ENCODE measurements around the gene PHGDH. TPM values are rescaled to one million over a fixed set of nuclear protein-coding genes. Genes with fewer than 3 reads are reported as not detected.

The PHGDH gene
- total RNA-seq: 10 to 100 TPM; 16.5 to 56.3 (median 42.9) TPM

DNA sequence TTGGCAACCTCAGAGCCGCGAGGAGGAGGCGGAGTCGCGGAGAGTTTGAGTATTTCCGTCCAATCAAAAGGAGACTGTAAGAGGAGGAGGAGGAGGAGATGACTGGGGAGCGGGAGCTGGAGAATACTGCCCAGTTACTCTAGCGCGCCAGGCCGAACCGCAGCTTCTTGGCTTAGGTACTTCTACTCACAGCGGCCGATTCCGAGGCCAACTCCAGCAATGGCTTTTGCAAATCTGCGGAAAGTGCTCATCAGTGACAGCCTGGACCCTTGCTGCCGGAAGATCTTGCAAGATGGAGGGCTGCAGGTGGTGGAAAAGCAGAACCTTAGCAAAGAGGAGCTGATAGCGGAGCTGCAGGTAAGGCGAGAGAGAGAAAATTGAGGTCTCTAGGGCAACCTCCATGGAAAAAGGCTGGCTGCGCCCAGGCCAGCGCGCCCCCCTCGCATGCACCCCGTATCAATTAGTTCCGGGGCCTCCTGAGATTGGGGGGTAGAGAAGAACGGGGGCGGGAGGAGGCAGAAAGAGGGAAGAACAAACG, at the start of gene PHGDH:
PHGDH (plus strand) TSS at position 131 of the 538 bp plus-strand sequence; CDS start at position 220, 89 bp downstream.
- no peaks in the 10 kb centered on the region for H3K9me3 ChIP-seq
- H3K27me3 ChIP-seq: no peaks in the 10 kb centered on the region
- TF ChIP-seq EP300 (IDR thresholded peaks at IDR 0.05): peak in 1 of 2 donors; percentile 51
- peak in 1 of 2 donors; percentile 52 for TF ChIP-seq POLR2A (IDR thresholded peaks at IDR 0.05)
- TF ChIP-seq, protein P1, sequence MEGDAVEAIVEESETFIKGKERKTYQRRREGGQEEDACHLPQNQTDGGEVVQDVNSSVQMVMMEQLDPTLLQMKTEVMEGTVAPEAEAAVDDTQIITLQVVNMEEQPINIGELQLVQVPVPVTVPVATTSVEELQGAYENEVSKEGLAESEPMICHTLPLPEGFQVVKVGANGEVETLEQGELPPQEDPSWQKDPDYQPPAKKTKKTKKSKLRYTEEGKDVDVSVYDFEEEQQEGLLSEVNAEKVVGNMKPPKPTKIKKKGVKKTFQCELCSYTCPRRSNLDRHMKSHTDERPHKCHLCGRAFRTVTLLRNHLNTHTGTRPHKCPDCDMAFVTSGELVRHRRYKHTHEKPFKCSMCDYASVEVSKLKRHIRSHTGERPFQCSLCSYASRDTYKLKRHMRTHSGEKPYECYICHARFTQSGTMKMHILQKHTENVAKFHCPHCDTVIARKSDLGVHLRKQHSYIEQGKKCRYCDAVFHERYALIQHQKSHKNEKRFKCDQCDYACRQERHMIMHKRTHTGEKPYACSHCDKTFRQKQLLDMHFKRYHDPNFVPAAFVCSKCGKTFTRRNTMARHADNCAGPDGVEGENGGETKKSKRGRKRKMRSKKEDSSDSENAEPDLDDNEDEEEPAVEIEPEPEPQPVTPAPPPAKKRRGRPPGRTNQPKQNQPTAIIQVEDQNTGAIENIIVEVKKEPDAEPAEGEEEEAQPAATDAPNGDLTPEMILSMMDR (IDR thresholded peaks at IDR 0.05): no peak
- WGBS, 2 donors: 1% methylated on average over 27 of the region's 27 CpGs
- H3K4me3 ChIP-seq: peak within 1 kb of the TSS; percentile 49 to 73 (median 64)
- H3K36me3 ChIP-seq: no peaks in the 10 kb centered on the region
- H3K27ac ChIP-seq: peak within 1 kb of the TSS; percentile 67 to 88 (median 78)
- peaks cover 0 to 37% (median 13%) of the 10 kb centered on the region in 4 donors for H3K4me1 ChIP-seq
- peak; percentile 50 to 57 for DNase-seq (ENCODE audit: low spot score in 2 of 2)

DNA sequence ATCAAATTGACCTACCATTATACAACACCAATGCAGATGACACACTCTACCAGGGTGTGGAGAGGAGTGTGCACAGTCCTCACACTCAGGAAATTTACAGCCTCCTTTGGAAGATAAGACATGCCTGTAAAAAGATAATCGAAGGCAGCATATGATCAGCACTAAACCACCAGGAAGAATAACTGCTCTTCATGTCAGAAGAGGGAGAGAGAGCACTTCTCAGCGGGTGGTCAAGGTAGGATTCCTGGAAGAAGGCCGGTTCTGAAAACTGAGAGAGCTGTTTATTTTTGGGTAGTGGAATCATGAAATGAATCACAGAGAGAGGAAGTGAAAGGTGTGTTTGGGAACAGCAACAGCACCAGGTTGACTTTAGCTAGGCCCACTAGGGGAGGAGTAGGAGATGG, 49.7 kb upstream of the PHGDH start:
- H3K9me3 ChIP-seq: no peaks in the 10 kb centered on the region
- H3K27ac ChIP-seq: no peak overlapping the region
- 72 to 80% methylated on average over 3 of the region's 3 CpGs for WGBS, 2 donors
- H3K36me3 ChIP-seq: no peaks in the 10 kb centered on the region
- TF ChIP-seq, protein P1 (IDR thresholded peaks at IDR 0.05): no peak
- TF ChIP-seq EP300 (IDR thresholded peaks at IDR 0.05) (no peak), POLR2A (IDR thresholded peaks at IDR 0.05) (no peak)
- H3K4me3 ChIP-seq: no peak overlapping the region
- H3K4me1 ChIP-seq: no peaks in the 10 kb centered on the region
- no peak for DNase-seq (ENCODE audit: low spot score in 2 of 2)
- H3K27me3 ChIP-seq: no peaks in the 10 kb centered on the region

DNA sequence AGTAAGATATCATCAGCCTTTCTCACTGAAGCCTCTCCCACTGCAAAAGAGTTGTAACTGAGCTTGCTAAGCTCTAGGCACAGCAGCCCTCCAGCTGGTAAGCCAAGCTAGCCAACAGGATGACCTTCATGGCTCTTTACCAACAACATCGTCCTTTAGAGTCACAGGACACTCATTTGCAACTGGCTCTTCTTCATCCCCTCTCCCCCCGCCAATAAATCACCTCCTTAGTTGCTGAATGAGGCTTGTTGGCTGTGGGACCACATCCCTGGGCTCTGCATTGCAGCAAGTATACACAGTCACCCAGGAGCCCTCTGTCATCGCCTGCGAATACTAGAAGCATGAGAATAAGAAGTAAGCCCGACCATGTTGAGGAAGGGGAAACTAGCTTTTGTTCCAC, 47.7 kb upstream of the PHGDH start:
- Histone ChIP-seq H3K4me3 (no peak overlapping the region), H3K36me3 (no peaks in the 10 kb centered on the region), H3K27me3 (no peaks in the 10 kb centered on the region), H3K9me3 (no peaks in the 10 kb centered on the region), H3K4me1 (no peaks in the 10 kb centered on the region), H3K27ac (no peak overlapping the region)
- TF ChIP-seq, protein P1 (IDR thresholded peaks at IDR 0.05): no peak
- TF ChIP-seq POLR2A (IDR thresholded peaks at IDR 0.05) (no peak), EP300 (IDR thresholded peaks at IDR 0.05) (no peak)
- 75 to 80% methylated on average over 5 of the region's 5 CpGs for WGBS, 2 donors
- no peak for DNase-seq (ENCODE audit: low spot score in 2 of 2)

DNA sequence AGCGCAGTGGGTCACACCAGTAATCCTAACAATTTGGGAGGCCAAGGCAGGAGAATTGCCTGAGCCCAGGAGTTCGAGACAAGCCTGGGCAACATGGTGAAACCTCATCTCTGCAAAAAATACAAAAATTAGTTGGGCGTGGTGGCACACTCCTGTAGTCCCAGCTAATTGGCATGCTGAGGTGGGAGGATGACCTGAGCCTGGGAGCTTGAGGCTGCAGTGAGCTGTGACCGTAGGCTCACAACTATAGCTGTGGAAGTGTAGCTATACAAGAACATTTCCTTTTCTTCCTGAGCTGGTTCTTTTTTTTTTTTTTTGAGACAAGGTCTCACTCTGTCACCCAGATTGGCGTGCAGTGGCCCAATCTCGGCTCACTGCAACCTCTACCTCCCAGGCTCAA, 44.6 kb upstream of the PHGDH start:
- no peak for DNase-seq (ENCODE audit: low spot score in 2 of 2)
- Histone ChIP-seq H3K4me1 (no peaks in the 10 kb centered on the region), H3K36me3 (no peaks in the 10 kb centered on the region), H3K4me3 (no peak overlapping the region), H3K9me3 (no peaks in the 10 kb centered on the region), H3K27me3 (no peaks in the 10 kb centered on the region), H3K27ac (no peak overlapping the region)
- WGBS, 2 donors: 94 to 95% methylated on average over 6 of the region's 6 CpGs
- TF ChIP-seq EP300 (IDR thresholded peaks at IDR 0.05): no peak
- TF ChIP-seq, protein P1 (IDR thresholded peaks at IDR 0.05): no peak

DNA sequence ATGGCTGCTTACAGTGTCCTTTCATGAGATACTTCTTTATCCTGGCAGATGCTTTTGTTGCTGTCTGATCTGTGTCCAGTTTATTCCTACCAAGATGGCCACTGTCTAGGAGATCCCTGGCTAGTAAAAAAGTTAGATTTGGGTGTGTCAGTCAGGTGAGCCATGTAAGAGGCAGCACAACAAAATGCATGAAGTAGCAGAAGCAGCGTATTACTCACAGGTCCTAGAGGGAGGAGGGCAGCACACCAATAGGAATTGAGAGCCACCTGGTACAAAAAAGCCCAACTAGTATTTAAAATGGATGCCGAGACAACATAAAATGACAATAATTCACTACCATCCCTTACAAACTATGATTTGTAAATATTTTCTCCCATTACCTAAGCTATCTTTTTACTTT, 40.8 kb upstream of the PHGDH start:
- Histone ChIP-seq H3K4me3 (no peak overlapping the region), H3K27me3 (no peaks in the 10 kb centered on the region), H3K9me3 (no peaks in the 10 kb centered on the region), H3K27ac (no peak overlapping the region), H3K36me3 (no peaks in the 10 kb centered on the region), H3K4me1 (peaks cover 0 to 27% (median 7%) of the 10 kb centered on the region in 4 donors)
- TF ChIP-seq, protein P1 (IDR thresholded peaks at IDR 0.05): no peak
- no peak for TF ChIP-seq POLR2A (IDR thresholded peaks at IDR 0.05)
- TF ChIP-seq EP300 (IDR thresholded peaks at IDR 0.05): no peak
- 96 to 99% methylated on average over 2 of the region's 2 CpGs for WGBS, 2 donors
- DNase-seq (ENCODE audit: low spot score in 2 of 2): no peak
